SIG-M5 treated with dmso at 0.1 percent for 504 hours (cell line): ENCODE results near the gene PRRT1B.
"Not testable (repeated sequence)": the region's sequence is repeated elsewhere in the genome, so short reads cannot be mapped to it uniquely, and the experiment has no call there.

Experiments used
- DNase-seq: peaks from one replicate; lab custom pipeline; 2025; ENCODE audit not compliant: unreplicated experiment; lab: John Stamatoyannopoulos, UW

Gene PRRT1B

DNA sequence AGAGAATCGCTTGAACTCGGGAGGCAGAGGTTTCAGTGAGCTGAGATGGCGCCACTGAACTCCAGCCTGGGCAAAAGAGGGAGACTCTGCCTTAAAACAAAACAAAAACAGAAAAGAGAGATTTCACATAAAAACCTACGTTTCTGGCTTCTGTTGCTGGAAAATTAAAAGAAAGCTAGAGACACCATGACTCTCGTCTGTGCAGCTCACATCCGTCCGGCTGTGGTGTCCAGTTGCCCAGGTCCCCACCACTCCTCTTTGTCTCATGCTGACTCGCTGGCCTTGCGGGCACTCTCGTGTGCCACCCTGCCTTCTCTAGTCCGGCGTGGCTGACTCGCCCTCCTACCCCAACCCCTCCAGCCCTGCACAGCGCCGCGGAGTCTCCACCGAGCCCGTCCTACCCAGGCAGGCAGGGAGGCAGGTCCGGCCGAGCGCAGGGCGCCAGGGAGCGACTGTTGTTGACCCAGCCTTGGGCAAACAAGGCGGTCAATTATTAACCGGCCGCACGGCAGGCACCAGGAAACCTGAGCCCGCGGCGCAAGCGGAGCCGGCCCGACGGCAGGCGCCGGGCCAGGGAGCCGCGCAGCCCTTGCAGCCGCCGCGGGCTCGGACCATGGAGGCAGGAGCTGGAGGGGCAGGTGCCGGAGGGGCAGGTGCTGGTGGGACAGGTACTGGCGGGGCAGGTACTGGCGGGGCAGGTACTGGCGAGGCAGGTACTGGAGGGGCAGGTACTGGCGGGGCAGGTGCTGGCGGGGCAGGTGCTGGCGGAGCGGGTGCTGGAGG lies at the start of gene PRRT1B:
TSS of gene PRRT1B (plus strand) at position 521 of the 783 bp plus-strand sequence. CDS start at position 614, 93 bp downstream.
- peak; percentile 15 for DNase-seq

DNA sequence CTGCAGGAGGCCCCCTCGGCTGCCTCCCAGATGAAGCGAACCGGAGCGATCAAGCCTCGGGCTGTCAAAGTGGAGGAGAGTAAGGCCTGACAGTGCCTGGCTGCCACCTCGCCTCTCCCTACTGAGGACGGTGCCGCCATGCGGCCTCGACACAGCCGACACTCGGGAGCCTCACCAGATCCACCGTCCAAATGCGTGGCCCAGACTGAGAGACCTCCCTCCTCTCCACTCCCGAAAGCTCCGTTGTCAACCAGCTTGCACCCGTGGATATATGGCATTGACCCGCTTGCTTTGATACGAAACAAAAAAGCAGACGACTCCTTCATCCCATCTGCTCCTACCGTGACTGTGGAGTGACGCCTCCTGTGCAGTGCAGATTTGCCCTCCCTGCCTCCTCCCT lies 49.5 kb upstream of the PRRT1B start:
- no peak for DNase-seq

DNA sequence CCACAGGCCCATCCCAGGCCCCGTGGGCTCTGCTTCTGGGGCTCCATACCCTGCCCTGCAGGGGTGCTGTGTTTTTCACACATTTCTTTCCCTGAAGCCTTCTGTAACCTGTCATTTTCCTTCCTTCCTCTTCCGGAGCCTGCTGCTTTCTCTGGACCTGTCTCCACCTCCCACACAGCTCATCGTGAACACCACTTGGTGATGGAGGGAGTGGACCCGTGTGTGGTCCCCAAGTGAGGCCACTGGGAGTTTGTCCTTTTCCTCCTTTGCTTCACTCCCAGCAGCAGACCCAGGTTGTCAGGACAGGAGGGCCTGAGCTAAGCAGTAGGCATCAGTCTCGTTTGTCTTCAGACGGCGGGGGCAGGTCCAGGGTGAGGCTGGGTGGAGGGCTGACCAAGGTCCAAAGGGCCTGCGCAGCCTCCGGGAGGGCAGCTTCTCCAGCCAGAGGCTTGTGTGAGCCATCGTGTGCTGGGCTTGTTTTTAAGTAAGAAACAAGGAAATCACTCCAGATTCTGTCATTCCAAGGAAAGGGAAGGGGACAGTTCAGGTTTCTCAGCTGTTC lies 48.4 kb upstream of the PRRT1B start:
- DNase-seq: no peak

DNA sequence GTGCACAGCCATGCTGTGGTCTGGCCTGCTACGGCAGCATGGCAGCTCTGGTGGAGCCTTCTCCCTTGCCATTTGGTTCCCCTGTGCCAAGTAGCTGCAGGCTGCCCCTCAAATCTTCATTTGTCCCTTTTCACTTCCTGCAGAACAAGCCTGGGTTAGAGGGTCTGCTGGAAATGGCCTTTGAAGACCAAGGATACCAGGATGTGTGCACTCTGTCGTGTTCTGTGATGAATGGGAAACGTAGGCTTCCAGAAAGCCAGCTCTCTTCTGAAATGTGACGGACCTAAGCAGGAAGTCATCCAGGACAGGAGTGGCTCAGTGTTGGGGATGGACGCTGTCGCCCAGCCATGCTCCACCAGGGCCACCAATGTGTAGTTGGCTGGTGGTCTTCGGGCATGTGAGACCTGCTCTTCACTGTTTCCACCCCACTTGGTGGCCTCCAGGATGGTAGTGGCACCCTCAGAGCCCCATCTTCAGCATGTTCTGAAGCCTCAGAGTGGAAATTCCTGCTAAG lies 46.0 kb upstream of the PRRT1B start:
- DNase-seq: no peak

DNA sequence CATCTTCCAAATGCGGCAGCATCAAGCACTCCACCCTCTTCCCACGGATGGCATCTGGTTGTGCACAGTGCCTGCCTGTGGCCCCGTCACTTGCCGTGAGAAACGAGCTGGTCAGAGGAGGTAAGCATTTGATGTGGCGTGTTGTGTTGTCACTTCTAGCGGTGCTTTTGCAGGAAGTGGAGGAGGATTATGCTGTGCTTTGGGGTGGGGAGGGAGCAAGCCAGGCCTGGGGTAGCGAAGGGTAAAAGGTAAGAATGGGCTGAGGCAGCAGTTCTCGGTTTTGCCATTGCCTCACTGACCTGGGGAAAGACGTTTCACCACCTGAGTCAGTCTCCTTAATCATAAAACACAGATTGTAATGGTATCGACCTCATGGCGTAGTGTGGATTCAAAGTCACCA lies 44.9 kb upstream of the PRRT1B start:
- DNase-seq: no peak

DNA sequence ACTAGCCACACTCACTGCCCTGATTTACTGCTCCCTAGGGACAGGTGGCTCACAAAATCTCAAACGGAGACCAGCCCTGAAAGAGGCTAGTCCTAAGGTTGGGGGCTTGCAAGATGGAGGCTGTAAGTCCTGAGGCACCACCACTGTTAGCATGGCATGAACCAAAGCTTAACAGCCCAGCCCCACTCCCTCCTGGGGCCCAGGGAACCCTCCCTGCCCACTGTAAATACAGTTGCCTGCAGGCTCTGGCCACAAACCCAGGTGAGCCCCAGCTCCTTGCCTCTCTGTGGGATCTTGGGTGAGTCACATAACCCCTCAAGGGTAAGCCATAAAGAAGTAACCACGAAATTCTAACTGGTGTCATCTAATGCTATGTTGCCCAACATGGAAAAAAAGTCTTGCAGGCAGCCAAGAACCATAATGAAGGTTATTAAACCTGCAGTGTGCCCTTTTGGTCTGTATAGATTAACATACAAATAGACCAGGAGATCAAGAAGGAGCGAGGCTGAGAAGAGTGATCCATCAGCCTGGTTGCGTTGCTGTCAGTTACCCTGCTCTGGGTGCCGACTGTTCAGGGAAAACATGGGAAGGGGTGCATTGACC lies 44.3 kb upstream of the PRRT1B start:
- peak; percentile 50 for DNase-seq

DNA sequence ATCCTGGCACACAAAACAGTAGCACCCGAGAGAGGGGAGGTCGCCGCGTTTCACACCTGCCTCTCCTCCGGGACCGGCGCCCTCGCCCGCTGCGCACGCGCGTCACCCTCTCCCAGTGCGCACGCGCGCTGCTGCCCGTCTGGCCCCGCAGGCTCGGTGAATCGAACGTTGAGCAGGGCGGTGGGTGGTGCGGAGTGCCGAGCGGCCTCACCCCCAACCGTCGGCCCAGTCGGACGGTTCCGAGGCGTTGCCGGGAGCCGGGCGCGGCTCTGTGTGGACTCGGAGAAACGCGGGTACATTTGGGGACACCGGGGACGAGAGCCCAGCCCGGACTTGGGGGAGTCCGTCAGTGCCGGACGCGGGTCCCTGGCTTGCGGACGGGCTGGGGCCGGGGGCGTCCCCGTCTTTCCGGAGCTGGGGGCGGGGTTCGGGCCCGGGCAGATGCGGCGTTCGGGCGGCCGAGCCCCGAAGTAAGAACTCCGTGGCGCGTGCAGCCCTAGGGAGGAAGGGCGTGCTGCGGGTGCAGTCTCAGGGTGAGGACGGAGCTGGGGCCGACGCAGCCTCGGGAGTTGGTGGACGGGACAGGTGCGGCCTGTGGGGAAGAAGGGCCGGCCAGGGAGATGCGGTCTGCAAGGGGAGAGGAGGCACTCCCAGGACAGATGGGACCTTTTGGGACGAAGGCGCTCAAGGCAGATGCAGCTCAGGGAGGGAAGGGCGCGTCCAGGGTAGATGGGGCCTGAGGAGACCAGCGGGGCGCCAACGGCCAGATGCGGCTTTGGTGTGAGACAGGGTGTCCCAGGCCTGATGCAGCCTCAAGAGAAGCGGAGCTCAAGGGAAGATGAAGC lies 42.3 kb upstream of the PRRT1B start, which contains the start of gene POMT1:
TSS of gene POMT1 (plus strand) at position 138 of the 845 bp plus-strand sequence. CDS start 1,301 bp downstream, outside the sequence.
- peak; percentile 73 for DNase-seq

DNA sequence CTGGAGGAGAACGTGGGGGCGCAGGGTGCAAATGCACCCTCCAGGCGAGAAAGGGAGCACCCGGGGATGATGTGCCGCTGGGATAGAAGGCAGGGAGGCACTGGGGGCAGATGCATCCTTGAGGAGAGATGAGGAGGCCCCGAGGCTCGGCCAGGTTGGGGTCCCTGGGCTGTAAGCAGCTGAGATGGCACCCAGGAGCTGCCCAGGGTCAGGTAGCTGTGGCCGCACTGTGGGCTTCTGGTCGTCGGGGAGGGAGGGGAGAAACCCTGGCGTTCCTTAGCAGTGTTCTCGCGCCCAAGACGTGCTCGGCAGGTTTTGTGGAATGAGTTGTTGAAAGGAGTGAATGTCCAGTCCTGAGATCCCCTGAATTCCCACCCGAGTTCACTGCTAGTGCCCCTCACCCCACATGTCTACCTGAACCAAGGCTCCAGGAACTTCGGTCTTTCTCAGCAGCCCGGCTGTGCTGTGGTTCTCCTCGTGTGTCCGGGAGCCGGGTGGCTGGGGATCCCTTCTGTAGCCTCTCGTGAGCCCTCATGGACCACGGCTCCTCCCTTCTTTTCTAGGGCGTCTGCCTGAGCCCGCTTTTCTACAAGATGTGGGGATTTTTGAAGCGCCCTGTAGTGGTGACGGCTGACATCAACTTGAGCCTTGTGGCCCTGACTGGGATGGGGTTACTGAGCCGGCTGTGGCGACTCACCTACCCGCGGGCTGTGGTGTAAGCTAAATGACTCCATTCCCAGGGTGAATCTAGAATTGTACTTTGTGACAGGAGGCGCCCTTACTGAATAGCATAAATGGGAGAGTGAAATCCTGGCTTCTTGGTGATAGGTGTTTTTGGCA lies 41.5 kb upstream of the PRRT1B start:
- peak; percentile 57 for DNase-seq

DNA sequence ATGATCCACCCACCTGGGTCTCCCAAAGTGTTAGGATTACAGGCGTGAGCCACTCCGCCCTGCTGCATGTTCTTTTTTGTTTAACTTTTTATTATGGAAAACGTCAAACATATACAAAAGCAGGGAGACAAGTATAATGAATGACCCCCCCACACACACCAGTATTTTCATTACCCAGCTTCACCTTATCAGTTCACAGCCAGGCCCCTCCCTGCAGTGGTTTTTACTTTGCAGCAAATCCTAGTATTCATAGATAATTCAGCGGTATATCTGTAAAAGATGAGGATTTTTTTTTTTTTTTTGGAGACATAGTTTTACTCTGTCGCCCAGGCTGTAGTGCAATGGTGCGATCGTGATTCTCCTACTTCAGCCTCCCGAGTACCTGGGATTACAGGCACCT lies 40.3 kb upstream of the PRRT1B start:
- no peak for DNase-seq

DNA sequence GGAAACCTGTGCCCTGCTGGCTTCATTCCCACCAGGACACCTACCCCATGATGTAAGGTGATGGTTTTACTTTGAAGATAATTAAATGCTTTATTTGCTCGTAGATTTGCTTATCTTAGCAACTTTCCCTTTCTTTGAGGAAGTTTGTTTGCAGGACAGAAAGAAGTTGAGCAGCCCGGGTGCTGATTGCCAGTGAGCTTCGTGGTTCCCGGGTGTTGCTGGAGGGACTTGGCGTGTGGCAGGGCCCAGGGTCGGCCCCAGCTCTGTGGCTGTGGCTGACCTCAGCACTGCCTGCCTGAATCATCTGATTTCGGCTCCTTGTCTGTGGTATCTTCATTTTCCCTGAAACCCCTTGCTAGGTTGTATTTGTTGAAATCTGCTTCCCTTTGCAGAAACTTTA lies 33.9 kb upstream of the PRRT1B start:
- no peak for DNase-seq

DNA sequence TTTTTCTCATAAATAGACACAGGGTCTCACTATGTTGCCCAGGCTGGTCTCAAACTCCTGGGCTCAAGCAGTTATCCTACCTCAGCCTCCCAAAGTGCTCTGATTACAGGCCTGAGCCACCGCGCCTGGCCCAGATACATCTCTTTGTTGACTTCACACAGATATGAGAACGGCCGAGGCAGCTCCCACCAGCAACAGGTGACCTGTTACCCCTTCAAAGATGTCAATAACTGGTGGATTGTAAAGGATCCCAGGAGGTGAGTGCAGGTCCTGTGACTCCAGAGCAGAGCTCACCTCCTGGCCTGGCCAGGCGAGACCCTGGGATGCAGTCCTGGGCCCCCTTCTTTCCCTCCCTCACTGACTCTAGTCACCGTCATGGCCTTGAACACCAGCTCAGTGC lies 33.4 kb upstream of the PRRT1B start:
- DNase-seq: no peak

DNA sequence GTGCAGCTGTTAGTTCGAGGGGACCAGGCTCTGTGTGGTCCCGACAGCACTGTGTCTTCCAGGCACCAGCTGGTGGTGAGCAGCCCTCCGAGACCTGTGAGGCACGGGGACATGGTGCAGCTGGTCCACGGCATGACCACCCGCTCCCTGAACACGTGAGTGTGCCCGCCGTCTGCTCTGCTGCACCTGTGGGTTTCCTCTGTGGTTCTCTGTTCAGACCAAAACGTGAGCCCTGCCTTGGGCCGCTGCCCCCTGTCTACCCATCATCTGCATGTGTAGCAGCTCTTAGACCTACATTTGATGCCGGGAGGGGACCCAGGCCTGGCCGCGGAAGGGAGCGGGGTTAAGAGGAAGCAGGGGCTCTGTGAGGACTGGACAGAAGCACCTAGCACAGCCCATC lies 32.1 kb upstream of the PRRT1B start:
- DNase-seq: no peak

DNA sequence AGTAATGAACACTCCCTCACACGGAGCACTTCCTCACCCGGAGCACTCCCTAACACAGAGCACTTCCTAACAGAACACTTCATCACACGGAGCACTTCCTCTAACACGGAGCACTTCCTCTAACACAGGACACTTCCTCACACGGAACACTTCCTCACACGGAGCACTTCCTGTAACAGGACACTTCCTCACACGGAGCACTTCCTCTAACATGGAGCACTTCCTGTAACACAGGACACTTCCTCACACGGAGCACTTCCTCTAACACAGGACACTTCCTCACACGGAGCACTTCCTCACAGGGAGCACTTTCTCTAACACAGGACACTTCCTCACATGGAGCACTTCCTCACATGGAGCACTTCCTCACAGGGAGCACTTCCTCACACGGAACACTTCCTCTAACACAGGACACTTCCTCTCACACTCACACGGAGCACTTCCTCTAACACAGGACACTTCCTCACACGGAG lies 29.7 kb upstream of the PRRT1B start:
- not testable (repeated sequence) for DNase-seq

DNA sequence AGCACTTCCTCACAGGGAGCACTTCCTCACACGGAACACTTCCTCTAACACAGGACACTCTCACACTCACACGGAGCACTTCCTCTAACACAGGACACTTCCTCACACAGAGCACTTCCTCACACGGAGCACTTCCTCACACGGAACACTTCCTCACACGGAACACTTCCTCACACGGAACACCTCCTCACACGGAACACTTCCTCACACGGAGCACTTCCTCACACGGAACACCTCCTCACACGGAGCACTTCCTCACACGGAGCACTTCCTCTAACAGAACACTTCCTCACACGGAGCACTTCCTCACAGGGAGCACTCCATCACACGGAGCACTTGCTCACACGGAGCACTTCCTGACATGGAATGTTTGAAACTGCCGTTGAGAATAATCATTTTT lies 29.2 kb upstream of the PRRT1B start:
- no peak for DNase-seq

DNA sequence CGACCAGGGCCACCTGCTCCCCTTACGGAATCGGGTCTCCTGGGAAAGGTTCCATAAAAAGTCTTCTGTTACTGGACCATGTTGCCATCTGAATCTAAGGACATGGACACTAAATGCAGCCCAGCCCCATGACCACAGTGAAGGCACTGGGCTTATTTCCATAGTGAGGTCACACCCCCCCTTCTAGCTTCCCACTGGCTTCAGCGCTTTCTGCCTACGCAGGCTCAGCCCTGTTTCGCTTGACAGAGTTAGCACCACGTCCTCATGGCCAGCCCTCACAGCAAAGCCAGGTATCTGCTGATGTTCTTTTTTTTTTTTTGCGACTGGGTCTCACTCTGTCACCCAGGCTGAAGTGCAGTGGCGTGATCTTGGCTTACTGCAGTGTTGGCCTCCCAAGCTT lies 28.4 kb upstream of the PRRT1B start:
- DNase-seq: no peak

DNA sequence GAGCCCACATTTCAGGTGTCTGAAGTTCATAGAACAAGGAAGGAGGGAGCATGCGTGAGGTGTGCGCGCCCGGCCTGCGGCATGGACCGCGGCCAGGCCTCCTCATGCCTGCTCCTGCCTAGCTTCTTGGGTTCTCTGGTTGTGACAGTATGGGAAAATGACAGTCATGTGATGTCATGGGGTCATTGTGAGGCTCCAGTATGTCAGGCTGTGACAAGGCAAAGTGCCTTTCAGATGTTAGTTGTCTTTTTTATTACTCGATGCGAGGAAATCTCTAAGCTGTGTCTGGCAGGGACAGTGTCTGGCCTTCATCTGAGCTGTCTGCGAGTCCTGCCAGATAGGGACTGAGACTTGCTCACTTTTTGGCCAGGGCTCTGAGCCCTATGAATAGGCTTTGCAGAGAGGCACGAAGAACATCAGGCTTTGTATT lies 27.5 kb upstream of the PRRT1B start:
- no peak for DNase-seq

DNA sequence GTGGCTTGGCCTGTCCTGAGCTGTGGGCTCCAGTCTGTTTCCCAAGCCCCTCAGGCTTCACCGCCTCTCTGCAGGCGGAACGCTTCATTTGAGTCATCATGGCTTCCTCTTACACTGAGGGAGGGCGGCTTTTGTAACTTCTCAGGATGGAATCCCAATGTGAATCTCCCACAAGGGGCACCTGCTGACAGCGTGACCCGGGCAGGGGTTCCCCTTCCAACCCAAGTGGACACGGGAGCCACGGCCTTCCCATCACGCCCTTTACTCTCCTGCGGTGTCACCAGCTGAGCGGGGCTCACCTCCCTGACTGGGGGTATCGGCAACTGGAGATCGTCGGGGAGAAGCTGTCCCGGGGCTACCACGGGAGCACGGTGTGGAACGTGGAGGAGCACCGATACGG lies 26.8 kb upstream of the PRRT1B start:
- DNase-seq: no peak

DNA sequence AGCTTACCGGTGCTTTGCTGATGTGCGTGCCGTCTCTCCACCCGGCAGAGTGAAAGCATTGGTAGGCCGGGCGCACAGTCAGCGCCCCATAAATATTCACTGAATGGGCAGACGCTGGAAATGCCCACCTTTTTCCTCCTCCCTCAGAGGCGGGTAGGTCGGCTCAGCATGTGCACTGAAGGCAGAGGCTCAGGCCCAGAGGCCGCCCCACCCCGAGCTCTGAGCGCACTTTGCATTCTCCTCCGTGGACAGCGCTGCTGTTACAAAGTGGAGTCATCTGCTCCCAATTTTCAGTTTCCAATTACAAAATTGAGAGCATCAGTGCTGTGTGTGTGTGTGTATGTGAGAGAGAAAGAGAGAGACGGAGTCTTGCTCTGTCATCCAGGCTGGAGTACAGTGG lies 24.8 kb upstream of the PRRT1B start:
- DNase-seq: no peak

DNA sequence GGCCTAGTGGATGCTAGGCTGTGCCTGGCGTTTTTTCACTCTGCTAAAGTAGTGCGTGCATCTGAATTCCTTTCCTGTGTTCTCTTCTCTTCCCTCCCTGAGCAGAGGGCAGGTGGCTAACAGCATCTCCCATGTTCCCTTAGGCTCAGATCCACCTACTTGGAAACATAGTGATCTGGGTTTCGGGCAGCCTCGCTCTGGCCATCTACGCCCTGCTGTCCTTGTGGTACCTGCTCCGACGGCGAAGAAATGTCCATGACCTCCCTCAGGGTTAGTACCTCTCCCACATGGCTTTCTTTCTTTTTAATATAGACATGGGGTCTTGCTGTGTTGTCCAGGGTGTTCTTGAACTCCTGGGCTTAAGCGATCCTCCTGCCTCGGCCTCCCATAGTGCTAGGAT lies 24.1 kb upstream of the PRRT1B start:
- no peak for DNase-seq

DNA sequence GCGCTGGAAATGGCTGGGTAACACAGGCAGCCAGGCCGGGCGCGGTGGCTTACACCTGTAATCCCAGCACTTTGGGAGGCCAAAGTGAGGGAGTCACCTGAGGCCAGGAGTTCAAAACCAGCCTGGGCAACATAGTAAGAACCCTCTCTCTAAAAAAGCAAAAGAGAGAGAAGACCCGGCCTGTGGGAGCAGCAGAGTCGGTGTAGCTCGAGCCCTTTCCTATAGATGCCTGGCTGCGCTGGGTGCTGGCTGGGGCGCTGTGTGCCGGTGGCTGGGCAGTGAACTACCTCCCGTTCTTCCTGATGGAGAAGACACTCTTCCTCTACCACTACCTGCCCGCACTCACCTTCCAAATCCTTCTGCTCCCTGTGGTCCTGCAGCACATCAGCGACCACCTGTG lies 23.5 kb upstream of the PRRT1B start:
- no peak for DNase-seq
